GM18951 (cell line): Measurements from ENCODE around the gene CCDC86.

Source experiments
- POLR2A ChIP-seq: IDR thresholded peaks from 4 replicates; pipeline ENCODE4 v1.6.1; 2011; ENCODE audit warnings: mild to moderate bottlenecking; ENCODE audit not compliant: insufficient read length, insufficient read depth; ENCODE audit errors: extremely low read depth
- in situ Hi-C: fragments of 300-500 bp; cut with MboI; formaldehyde crosslinking; loops from one replicate; pipeline ENCODE4 v1.12.0; 2022; ENCODE audit warnings: low sequenced_read_pairs, mixed read lengths, inconsistent platforms; ENCODE audit not compliant: unreplicated experiment

CCDC86 gene, protein sequence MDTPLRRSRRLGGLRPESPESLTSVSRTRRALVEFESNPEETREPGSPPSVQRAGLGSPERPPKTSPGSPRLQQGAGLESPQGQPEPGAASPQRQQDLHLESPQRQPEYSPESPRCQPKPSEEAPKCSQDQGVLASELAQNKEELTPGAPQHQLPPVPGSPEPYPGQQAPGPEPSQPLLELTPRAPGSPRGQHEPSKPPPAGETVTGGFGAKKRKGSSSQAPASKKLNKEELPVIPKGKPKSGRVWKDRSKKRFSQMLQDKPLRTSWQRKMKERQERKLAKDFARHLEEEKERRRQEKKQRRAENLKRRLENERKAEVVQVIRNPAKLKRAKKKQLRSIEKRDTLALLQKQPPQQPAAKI

DNA sequence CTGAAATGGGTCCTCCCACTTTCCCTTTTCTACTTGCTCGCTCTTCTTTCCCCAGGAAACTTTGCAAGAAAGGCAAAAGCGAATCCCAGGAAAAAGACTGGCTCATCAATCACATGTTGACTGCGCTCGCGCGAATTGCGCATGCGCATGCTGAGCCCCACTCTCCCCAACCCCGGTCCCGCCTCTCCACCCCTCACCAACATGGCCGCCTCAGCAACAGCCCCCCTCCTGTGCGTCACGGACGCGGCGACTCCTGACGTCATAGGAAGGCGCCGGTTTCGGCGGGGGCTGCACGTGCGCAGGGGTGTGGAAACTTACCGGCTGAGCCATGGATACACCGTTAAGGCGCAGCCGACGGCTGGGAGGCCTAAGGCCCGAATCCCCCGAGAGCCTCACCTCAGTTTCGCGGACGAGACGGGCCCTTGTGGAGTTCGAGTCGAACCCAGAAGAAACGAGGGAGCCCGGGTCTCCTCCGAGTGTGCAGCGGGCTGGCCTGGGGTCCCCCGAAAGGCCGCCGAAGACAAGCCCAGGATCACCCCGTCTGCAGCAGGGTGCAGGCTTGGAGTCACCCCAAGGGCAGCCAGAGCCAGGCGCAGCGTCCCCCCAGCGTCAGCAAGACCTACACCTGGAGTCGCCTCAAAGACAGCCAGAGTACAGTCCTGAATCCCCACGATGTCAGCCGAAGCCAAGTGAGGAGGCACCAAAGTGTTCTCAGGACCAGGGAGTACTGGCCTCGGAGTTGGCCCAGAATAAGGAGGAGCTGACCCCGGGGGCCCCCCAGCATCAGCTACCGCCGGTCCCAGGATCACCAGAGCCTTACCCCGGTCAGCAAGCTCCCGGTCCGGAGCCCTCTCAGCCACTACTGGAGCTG is at the start of gene CCDC86:
Gene CCDC86, plus strand, starts transcription at position 317 of the 871 bp plus-strand sequence. Its CDS starts 12 bp downstream, at position 329.
- TF ChIP-seq POLR2A = peak; percentile 66
- in situ Hi-C loops = no loop called here

DNA sequence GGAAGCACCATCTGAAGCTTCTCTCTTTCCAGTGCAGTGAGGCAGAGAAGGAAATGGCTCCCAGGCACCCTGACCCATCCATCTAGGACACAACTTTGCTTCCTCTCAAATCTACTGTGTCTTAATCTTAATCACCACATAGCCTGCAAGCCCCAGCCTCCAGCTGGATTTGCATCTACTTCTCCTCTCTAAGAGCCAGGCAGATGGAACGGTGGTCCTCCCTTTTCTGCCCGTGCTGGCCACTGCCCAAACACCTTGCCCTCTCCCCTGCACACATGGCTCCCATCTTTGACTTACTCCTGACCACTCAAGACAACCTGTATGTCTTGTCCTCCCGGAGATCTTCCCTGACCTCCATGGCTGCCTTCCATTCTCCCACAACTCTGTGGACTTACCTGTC is 49.4 kb upstream of the CCDC86 start:
- in situ Hi-C loops = no loop called here
- no peak for TF ChIP-seq POLR2A

- in situ Hi-C loops = no loop called here
- no peak for TF ChIP-seq POLR2A
Observed at GRCh38 chr11:60795291-60795690, 46.6 kb upstream of the CCDC86 start.

DNA sequence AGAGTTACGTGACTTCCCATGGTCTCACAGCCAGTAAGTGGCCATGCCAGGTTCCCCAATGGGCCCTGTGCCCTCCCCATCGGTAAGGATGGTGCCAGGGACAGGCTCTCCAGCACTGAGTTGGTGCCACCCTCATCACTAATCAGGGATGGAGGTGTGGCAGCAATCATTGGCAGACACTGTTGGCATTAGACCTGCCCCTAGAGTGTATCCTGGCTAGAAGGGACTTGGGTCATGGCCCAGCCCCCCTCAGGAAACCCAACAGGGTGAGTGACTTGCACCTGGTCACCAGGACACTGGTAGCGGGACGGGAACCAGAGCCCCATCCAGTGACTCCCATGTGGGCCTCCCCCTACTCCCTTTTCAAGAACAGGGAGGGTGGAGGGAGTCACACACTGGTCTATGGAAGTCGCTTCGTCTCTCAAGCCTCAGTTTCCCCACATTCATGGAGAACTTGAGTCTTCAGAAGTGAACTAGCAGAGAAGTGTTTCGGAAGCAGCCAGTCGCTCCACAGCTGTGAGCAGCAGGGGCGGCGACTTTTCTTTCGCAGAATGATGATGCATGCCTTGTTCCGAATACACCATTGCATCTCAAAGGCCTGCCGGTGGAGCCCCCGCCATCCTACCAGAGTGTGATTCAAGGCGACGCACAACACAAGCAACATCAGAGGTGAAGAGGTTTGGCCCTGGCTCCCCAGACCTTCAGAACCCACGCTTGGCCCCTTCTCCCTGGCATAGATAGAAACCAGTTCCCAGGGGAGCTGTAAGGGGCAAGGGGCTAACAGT is 43.9 kb upstream of the CCDC86 start:
- in situ Hi-C loops = no loop called here
- TF ChIP-seq POLR2A = no peak

DNA sequence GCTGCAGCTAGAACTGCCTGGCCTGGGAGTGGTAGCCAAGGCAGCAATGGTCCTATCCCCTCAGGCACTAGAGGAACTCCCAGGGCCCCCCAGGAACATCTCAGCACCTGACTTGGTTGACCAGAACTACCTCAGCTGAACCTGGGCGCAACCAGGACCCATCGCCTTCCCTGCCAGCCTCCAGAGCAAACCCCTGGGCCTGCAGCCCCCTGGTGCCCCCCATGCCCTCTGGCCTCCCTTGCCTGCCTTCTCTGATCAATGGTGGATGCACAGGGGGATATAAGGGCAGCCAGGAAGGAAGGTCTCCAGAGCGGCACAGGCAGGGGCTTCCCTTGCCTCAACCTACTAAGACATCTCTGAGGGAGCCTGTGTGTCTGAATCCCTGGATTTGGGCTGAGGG is 43.3 kb upstream of the CCDC86 start:
- TF ChIP-seq POLR2A = no peak
- in situ Hi-C loops = no loop called here

- in situ Hi-C loops = no loop called here
- TF ChIP-seq POLR2A = no peak
Observed at GRCh38 chr11:60801194-60801593, 40.7 kb upstream of the CCDC86 start.

DNA sequence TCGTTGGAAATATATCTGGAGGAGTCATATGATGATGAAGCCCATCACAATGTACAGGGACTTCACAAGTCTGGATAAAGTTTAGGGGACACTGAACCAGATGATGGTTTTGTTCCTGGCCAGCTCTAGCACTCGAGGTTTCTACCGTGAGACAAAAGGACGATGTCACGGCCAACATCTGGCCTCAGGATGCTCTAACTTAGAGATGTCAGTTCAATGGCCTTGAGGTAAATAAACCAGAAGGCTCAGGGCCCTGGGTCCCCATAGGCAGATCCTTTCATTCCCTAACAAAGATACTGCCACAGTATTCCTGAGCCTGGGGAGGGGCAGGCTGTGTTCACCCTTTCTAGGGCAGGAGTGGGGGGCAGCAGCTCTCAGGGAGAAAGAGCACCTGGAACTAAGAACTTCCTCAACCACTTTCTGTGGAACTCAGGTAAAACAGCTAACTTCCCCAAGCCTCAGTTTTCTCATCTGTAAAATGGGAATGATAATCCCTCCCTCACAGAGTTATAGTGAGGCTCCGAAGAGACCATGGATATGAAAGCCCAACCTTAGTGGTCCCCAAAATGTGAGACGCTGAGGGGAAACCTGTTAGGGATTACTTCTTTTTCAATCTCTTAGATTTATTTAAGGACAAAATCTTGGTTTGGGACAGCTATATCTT is 38.5 kb upstream of the CCDC86 start:
- no peak for TF ChIP-seq POLR2A
- in situ Hi-C loops = no loop called here

DNA sequence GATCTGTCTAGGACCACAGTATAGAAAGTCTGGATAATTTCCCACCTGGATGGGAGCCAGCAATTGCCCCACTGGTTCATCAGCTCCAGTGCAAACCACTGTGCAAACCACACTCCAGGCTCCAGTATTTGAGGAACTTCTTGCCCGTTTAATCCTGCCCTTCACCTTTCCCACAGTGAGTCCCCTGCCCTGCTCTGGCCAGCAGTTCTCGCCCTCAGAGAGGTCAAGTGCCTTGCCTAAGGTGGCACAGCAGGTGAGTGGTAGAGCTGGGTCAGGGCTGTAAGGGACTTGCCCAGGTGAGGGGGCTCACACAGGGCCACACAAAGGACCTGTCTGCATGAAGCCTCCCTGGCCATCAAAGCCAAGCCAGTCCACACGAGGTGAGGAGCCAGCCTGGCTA is 32.7 kb upstream of the CCDC86 start:
- no peak for TF ChIP-seq POLR2A
- in situ Hi-C loops = no loop called here

- no peak for TF ChIP-seq POLR2A
- in situ Hi-C loops = no loop called here
Observed at GRCh38 chr11:60809691-60810090, 32.2 kb upstream of the CCDC86 start.

DNA sequence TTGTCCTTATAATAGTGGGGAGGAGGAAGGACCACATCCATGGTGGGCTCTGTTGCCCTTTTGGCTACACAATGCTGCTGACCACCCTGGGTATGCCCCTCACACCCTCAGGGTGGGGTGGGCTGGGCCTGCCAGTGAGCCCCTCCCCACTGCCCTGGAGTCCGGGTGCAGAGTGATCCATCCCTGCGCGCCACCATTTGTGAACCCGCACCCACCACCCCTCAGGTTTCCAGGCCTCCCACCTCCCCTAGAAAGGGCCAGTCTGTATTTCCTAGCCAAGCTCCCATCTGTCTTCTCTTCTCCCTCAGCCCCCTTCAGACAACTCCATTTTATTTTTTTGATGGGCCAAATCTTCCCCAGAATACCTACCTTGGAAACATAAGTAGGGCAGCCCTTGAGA is 31.8 kb upstream of the CCDC86 start:
- TF ChIP-seq POLR2A = no peak

GRCh38 chr11:60810569-60810968 is 31.3 kb upstream of the CCDC86 start:
- no peak for TF ChIP-seq POLR2A
- in situ Hi-C loops = no loop called here

More for the DNA sequence above, 31.8 kb upstream of the CCDC86 start:
- in situ Hi-C loops = no loop called here

GRCh38 chr11:60813324-60813723 is 28.6 kb upstream of the CCDC86 start:
- in situ Hi-C loops = no loop called here
- no peak for TF ChIP-seq POLR2A

- in situ Hi-C loops = no loop called here
- no peak for TF ChIP-seq POLR2A
Observed at GRCh38 chr11:60814112-60814511, 27.8 kb upstream of the CCDC86 start.

GRCh38 chr11:60816590-60817157 is 25.2 kb upstream of the CCDC86 start:
- in situ Hi-C loops = no loop called here
- no peak for TF ChIP-seq POLR2A
